ENCODE measurements around the gene VPS26C.

The VPS26C gene

DNA sequence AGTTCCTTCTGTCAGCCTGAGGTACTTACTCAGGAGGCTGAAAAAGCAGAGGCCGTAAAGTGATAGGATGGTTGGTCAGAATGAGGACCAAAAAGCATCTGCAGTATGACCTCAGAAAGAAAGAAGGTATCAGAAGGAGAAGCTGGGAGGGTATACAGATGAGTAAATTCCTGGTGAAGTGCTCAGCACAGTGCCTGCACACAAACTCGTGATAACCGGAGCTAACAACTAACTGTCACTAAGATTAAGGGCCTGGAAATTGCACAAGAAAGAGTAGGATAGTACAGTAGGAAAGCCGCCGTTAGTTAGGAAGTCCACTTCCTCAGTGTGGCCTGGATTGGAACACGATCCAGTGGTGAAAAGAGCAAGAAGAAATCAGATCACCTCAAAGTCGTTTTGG, 62.6 kb downstream of the VPS26C start:
- Histone ChIP-seq H3K4me1 (ENCODE audit: control insufficient read depth, insufficient read depth, low read length) (no peaks in the 10 kb centered on the region), H3K9me3 (ENCODE audit: control insufficient read depth, low read length) (no peaks in the 10 kb centered on the region), H3K27ac (ENCODE audit: insufficient read depth, low read depth, low read length, poor library complexity, severe bottlenecking) (no peak overlapping the region), H3K36me3 (ENCODE audit: control insufficient read depth, insufficient read depth, low read length) (peaks cover 8% of the 10 kb centered on the region), H3K4me3 (ENCODE audit: insufficient read depth, low read depth, low read length) (no peak overlapping the region), H3K27me3 (ENCODE audit: control insufficient read depth, insufficient read depth, low read length, poor library complexity, severe bottlenecking) (no peaks in the 10 kb centered on the region)
- WGBS, 2 experiments = 95 to 96% methylated on average over 7 of the region's 7 CpGs

DNA sequence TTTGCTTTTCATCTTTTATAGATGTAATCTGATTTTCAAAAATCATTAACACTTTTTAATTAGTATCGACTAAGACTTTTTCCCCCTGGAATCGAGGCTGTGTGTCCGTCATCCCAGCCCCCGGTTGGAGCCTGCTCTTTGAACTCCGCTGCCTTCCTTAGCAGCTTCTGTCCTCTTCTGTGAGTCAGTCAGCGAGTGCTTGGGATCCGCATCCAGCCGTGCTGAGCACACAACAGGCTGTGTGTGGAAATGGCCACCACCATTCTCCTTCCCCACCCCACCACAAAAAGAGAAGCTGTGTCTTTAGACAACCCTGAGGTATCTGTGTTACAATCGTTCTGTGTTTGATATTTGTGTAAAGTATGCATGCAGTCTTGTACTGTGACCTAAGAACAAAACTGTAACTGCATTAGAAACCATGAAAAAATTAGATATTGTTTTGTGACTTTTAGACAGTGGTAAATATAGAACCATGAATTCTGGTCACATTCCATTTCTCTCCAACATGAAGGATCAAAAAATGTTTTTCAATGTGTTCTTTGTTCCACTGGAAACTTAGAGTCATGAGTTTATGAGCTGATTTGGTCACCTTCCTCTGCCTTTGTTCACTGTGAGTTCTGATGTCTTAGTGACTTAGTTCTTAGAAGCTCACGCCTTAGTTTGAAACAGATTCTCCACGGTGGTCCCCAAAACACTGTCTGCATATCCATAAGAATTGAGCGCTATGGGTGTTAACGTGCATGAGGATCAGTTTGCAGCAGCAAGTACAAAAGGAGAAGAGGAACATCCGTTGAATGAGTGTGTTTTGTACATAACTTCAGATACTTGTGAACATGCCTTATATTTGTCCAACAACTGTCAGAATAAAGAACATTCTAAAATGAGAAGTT, 64.7 kb downstream of the VPS26C start:
- Histone ChIP-seq H3K27me3 (ENCODE audit: control insufficient read depth, insufficient read depth, low read length, poor library complexity, severe bottlenecking) (no peaks in the 10 kb centered on the region), H3K9me3 (ENCODE audit: control insufficient read depth, low read length) (no peaks in the 10 kb centered on the region), H3K4me1 (ENCODE audit: control insufficient read depth, insufficient read depth, low read length) (no peaks in the 10 kb centered on the region), H3K27ac (ENCODE audit: insufficient read depth, low read depth, low read length, poor library complexity, severe bottlenecking) (no peak overlapping the region), H3K4me3 (ENCODE audit: insufficient read depth, low read depth, low read length) (no peak overlapping the region), H3K36me3 (ENCODE audit: control insufficient read depth, insufficient read depth, low read length) (peaks cover 17% of the 10 kb centered on the region)
- 75 to 81% methylated on average over 14 of the region's 14 CpGs for WGBS, 2 experiments

DNA sequence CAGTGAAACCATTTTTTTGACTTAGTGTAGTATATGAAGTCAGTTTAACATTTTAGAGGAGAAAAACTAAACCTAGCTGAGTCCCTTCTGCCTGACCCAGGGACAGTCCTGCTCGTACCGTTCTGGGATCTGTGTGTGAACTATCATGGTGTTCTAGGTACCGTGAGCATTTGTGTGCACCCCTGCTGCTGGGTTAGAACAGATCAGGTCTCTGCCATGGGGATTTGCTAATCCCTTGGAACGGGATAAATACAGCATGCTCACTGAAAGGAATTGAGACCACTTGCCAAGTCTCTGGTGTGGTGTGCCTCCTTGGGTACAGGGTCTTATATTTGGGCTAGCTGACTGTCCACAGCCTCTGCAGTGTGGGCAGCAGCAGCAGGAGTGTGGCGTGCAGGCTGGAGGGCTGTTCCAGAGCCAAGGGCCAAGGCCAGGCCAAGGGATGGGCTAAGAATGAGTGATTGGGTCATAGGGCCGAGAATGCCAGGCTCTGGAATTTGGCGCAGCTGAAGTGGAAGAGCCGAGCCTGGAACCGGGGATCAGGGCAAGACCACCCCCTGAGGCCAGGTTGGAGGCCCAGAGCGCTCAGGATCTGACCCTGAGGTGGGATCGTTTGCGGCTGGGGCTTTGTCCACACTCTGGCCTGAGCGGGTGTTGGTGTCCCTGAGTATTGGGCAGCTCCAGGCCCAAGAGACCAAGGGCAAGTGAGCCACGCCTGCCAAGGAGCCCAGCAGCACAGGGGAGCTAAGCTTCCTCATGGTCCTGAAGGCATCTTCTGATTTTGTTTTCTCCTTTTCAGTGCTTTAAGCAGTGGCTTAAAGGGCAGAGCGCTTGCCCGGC, 66.3 kb downstream of the VPS26C start:
- WGBS, 2 experiments = 95% methylated on average over 16 of the region's 16 CpGs
- Histone ChIP-seq H3K4me3 (ENCODE audit: insufficient read depth, low read depth, low read length) (no peak overlapping the region), H3K27ac (ENCODE audit: insufficient read depth, low read depth, low read length, poor library complexity, severe bottlenecking) (no peak overlapping the region), H3K4me1 (ENCODE audit: control insufficient read depth, insufficient read depth, low read length) (no peaks in the 10 kb centered on the region), H3K27me3 (ENCODE audit: control insufficient read depth, insufficient read depth, low read length, poor library complexity, severe bottlenecking) (no peaks in the 10 kb centered on the region), H3K9me3 (ENCODE audit: control insufficient read depth, low read length) (no peaks in the 10 kb centered on the region), H3K36me3 (ENCODE audit: control insufficient read depth, insufficient read depth, low read length) (peaks cover 18% of the 10 kb centered on the region)

DNA sequence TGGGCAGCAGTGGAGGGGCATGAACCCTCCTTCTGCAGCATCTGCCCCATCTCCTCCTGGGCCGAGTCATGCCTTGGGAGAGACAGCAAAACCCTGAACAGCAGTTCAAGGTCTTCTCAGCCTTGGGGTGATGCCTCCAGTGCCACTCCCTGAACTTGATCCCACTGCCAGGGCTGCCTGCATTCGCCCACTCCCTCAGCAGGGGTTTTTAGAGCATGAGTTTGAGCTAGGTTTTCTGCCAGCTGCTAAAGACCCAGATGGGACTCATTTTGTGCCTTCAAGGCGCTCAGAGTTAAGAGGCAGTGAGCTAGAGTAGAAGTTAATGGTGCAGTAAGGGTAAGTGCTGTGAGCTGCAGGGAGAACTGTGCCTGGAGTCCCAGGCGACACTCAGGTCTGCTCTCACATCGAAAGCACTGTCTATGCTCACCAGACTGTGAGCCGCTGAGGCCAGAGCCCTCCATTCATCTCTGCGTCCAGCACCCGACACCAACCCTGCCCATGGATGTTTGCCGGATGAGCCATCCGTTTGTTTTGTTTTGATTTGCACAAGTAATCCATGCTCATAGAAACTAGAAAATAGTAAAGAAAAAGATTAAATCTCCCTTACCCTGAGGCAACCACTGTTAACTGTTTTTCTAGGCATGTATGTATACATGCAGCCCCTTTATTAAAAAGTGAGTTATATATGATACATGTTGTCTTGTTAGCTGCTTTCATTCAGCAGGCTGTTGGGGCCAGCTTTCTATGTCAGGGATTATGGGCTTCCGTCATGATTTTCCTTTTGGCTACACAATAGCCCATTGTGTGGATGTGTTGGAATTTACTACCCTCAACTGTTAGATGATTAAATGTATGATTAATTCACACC, 67.8 kb downstream of the VPS26C start:
- H3K27ac ChIP-seq (ENCODE audit: insufficient read depth, low read depth, low read length, poor library complexity, severe bottlenecking) = no peak overlapping the region
- no peaks in the 10 kb centered on the region for H3K27me3 ChIP-seq (ENCODE audit: control insufficient read depth, insufficient read depth, low read length, poor library complexity, severe bottlenecking)
- H3K4me3 ChIP-seq (ENCODE audit: insufficient read depth, low read depth, low read length) = no peak overlapping the region
- no peaks in the 10 kb centered on the region for H3K4me1 ChIP-seq (ENCODE audit: control insufficient read depth, insufficient read depth, low read length)
- WGBS, 2 experiments = 85 to 94% methylated on average over 10 to 11 of the region's 11 CpGs
- no peaks in the 10 kb centered on the region for H3K9me3 ChIP-seq (ENCODE audit: control insufficient read depth, low read length)
- H3K36me3 ChIP-seq (ENCODE audit: control insufficient read depth, insufficient read depth, low read length) = peaks cover 22% of the 10 kb centered on the region

DNA sequence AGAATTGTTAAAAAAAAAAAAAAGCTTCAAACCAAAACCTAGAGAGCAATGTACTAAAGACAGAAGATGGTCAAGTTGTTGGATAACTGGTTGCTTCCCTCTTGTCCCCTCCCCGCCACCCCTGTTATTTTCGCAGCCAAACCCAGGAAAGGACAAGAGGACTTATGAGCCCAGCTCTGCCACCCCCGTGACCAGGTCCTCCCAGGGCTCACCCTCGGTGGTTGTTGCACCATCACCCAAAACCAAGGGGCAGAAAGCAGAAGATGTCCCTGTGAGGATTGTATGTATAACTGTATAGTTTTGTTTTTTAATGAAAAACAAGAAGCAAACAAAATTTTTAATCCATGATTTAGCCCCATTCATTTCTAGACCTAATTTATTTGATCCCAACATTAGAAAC, 69.4 kb downstream of the VPS26C start:
- no peaks in the 10 kb centered on the region for H3K9me3 ChIP-seq (ENCODE audit: control insufficient read depth, low read length)
- H3K36me3 ChIP-seq (ENCODE audit: control insufficient read depth, insufficient read depth, low read length) = peaks cover 22% of the 10 kb centered on the region
- 95% methylated on average over 4 of the region's 4 CpGs for WGBS, 2 experiments
- no peaks in the 10 kb centered on the region for H3K4me1 ChIP-seq (ENCODE audit: control insufficient read depth, insufficient read depth, low read length)
- H3K27me3 ChIP-seq (ENCODE audit: control insufficient read depth, insufficient read depth, low read length, poor library complexity, severe bottlenecking) = no peaks in the 10 kb centered on the region
- H3K27ac ChIP-seq (ENCODE audit: insufficient read depth, low read depth, low read length, poor library complexity, severe bottlenecking) = no peak overlapping the region
- no peak overlapping the region for H3K4me3 ChIP-seq (ENCODE audit: insufficient read depth, low read depth, low read length)

DNA sequence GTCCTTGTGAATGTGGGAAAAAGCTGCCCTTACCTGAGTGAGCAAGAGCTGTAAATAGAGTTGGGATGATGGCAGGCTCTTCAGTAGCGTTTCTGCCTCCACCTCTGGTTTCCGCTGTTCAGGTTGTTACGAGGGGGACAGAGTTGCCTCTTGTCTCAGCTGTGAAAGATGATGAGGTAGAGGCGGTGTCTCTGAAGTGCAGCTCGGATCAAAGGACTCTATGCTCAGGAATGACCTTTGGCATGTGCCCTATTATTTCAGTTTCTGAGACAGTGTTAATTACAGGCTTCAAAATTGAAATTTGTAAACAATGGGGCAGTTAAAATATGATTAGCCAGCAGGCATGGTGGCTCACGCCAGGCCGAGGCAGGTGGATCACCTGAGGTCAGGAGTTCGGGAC, 70.3 kb downstream of the VPS26C start:
- Histone ChIP-seq H3K4me3 (ENCODE audit: insufficient read depth, low read depth, low read length) (no peak overlapping the region), H3K27ac (ENCODE audit: insufficient read depth, low read depth, low read length, poor library complexity, severe bottlenecking) (no peak overlapping the region), H3K9me3 (ENCODE audit: control insufficient read depth, low read length) (no peaks in the 10 kb centered on the region), H3K36me3 (ENCODE audit: control insufficient read depth, insufficient read depth, low read length) (peaks cover 22% of the 10 kb centered on the region), H3K27me3 (ENCODE audit: control insufficient read depth, insufficient read depth, low read length, poor library complexity, severe bottlenecking) (no peaks in the 10 kb centered on the region), H3K4me1 (ENCODE audit: control insufficient read depth, insufficient read depth, low read length) (no peaks in the 10 kb centered on the region)
- 94 to 95% methylated on average over 8 of the region's 8 CpGs for WGBS, 2 experiments

DNA sequence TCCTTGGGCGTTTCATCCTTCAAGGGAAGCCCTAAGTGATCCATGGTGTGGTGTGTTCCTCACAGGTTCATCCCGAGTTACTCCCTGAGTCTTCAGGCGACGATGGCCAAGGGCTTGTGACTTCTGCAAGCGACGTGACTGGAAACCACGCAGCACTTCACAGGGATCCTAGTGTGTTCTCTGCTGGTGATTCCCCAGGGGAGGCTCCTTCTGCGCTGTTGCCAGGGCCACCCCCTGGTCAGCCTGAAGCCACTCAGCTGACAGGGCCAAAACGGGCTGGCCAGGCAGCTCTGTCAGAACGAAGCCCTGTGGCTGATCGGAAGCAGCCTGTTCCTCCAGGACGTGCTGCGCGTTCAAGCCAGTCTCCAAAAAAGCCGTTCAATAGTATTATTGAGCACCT, 71.5 kb downstream of the VPS26C start:
- no peaks in the 10 kb centered on the region for H3K27me3 ChIP-seq (ENCODE audit: control insufficient read depth, insufficient read depth, low read length, poor library complexity, severe bottlenecking)
- H3K4me3 ChIP-seq (ENCODE audit: insufficient read depth, low read depth, low read length) = no peak overlapping the region
- peaks cover 15% of the 10 kb centered on the region for H3K36me3 ChIP-seq (ENCODE audit: control insufficient read depth, insufficient read depth, low read length)
- 95 to 96% methylated on average over 15 of the region's 15 CpGs for WGBS, 2 experiments
- H3K27ac ChIP-seq (ENCODE audit: insufficient read depth, low read depth, low read length, poor library complexity, severe bottlenecking) = no peak overlapping the region
- no peaks in the 10 kb centered on the region for H3K9me3 ChIP-seq (ENCODE audit: control insufficient read depth, low read length)
- H3K4me1 ChIP-seq (ENCODE audit: control insufficient read depth, insufficient read depth, low read length) = no peaks in the 10 kb centered on the region

DNA sequence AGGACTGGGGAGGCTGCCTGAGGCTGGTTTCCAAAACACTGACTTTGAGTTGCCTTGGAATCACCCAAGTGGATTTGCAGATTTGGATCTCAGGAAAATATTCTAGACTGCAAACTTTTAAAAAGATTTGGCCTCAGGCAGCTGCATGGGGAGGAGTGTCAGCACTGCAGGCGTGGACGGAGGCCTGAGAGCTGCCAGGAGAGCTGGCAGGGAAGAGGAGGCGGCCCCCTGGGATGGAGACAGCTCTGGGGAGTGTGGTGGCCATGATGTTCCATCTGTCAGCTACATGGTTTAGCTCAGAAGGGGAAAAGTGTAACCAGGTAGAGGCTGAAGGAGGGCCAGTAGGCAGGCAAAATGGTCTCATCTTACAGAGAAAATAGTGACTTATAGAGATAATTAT, 72.1 kb downstream of the VPS26C start:
- Histone ChIP-seq H3K36me3 (ENCODE audit: control insufficient read depth, insufficient read depth, low read length) (peaks cover 13% of the 10 kb centered on the region), H3K27ac (ENCODE audit: insufficient read depth, low read depth, low read length, poor library complexity, severe bottlenecking) (no peak overlapping the region), H3K27me3 (ENCODE audit: control insufficient read depth, insufficient read depth, low read length, poor library complexity, severe bottlenecking) (no peaks in the 10 kb centered on the region), H3K4me3 (ENCODE audit: insufficient read depth, low read depth, low read length) (no peak overlapping the region), H3K9me3 (ENCODE audit: control insufficient read depth, low read length) (no peaks in the 10 kb centered on the region), H3K4me1 (ENCODE audit: control insufficient read depth, insufficient read depth, low read length) (no peaks in the 10 kb centered on the region)
- 94 to 96% methylated on average over 3 of the region's 3 CpGs for WGBS, 2 experiments

DNA sequence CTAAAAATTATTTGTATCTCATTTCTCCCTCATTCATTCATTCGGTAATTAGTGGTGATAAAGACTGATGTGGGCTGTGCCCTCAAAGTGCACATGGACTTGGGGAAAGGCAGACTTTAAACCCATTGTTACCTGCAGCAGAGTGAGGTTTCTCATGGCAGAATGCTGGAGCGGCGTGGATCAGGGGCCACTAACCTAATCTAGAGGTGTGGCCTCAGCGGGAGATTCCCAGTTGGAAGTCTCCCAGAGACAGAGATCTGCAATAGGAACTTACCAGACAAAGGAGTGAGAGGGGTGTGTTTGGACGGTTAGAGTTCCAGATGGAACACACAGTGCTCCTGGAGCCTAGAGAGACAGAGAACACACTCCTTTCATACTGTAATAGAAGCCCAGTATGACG, 73.5 kb downstream of the VPS26C start:
- Histone ChIP-seq H3K36me3 (ENCODE audit: control insufficient read depth, insufficient read depth, low read length) (peaks cover 8% of the 10 kb centered on the region), H3K27me3 (ENCODE audit: control insufficient read depth, insufficient read depth, low read length, poor library complexity, severe bottlenecking) (no peaks in the 10 kb centered on the region), H3K9me3 (ENCODE audit: control insufficient read depth, low read length) (no peaks in the 10 kb centered on the region), H3K4me1 (ENCODE audit: control insufficient read depth, insufficient read depth, low read length) (no peaks in the 10 kb centered on the region), H3K27ac (ENCODE audit: insufficient read depth, low read depth, low read length, poor library complexity, severe bottlenecking) (no peak overlapping the region), H3K4me3 (ENCODE audit: insufficient read depth, low read depth, low read length) (no peak overlapping the region)
- WGBS, 2 experiments = 89 to 92% methylated on average over 6 of the region's 6 CpGs

Measured in ectodermal cell (in vitro differentiated cells).